Stomach smooth muscle (tissue), 2 donors: Measurements from ENCODE around the gene PAPPA2.

Experiments used
- H3K27ac ChIP-seq: one replicate; pipeline ENCODE4 v1.7.0; 2013; ENCODE audit warnings: mild to moderate bottlenecking, low read length, inconsistent platforms
- H3K27me3 ChIP-seq, 2 donors: one replicate each; pipeline ENCODE4 v1.7.0; 2013; ENCODE audit warnings: low read length in 2 of 2; ENCODE audit not compliant: insufficient read depth in 2 of 2, control insufficient read depth in 1 of 2
- H3K36me3 ChIP-seq, 2 donors: one replicate each; pipeline ENCODE4 v1.7.0; 2013; ENCODE audit warnings: low read length in 2 of 2; ENCODE audit not compliant: control insufficient read depth in 2 of 2, insufficient read depth in 2 of 2
- H3K4me1 ChIP-seq: one replicate; pipeline ENCODE4 v1.7.0; 2013; ENCODE audit warnings: low read length; ENCODE audit not compliant: control insufficient read depth, insufficient read depth
- H3K4me3 ChIP-seq, 2 donors: one replicate each; pipeline ENCODE4 v1.7.0; 2013; ENCODE audit warnings: low read length in 2 of 2
- H3K9ac ChIP-seq, 2 donors: one replicate each; pipeline ENCODE4 v1.7.0; 2013; ENCODE audit warnings: low read length in 2 of 2, mild to moderate bottlenecking in 1 of 2
- H3K9me3 ChIP-seq, 2 donors: one replicate each; pipeline ENCODE4 v1.7.0; 2013; ENCODE audit warnings: low read length in 2 of 2; ENCODE audit not compliant: control insufficient read depth in 2 of 2
- donor health status: healthy.
- donor health status: Pancreatic carcinoma.

The PAPPA2 gene

DNA sequence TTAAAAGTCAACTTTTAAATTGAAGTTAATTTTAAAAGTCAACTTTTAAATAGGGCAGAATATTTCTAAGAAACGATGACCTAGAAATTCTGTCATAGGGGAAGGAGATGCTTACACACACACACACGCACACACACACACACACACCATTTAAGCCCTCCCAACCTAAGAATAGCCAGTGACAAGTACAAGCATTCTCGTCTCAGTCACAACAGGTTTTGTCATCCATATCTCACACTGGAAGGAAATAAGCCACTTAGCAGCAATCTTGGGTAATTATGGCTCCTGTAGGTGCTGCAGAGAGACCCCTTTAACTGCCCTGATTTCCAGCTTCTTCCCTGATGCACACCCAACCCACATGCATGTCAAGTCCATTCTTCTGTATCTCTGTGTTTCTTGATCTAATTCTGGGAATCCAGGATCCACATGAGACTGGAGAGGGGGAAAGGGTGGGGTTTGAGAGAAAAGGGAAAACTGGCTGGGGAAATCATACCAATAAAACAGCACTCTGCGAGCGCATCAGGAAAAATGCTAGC, 338.1 kb downstream of the PAPPA2 start:
- Histone ChIP-seq H3K4me1 (no peaks in the 10 kb centered on the region), H3K9me3 (no peaks in the 10 kb centered on the region), H3K36me3 (no peaks in the 10 kb centered on the region), H3K4me3 (no peak overlapping the region), H3K27ac (no peak overlapping the region), H3K27me3 (no peaks in the 10 kb centered on the region), H3K9ac (no peak overlapping the region)

- H3K4me1 ChIP-seq = no peaks in the 10 kb centered on the region
- no peak overlapping the region for H3K27ac ChIP-seq
- no peak overlapping the region for H3K9ac ChIP-seq
- H3K9me3 ChIP-seq = no peaks in the 10 kb centered on the region
- no peaks in the 10 kb centered on the region for H3K36me3 ChIP-seq
- H3K4me3 ChIP-seq = no peak overlapping the region
- H3K27me3 ChIP-seq = no peaks in the 10 kb centered on the region
These were observed 338.6 kb downstream of the PAPPA2 start for GRCh38 chr1:176801514-176802020.

DNA sequence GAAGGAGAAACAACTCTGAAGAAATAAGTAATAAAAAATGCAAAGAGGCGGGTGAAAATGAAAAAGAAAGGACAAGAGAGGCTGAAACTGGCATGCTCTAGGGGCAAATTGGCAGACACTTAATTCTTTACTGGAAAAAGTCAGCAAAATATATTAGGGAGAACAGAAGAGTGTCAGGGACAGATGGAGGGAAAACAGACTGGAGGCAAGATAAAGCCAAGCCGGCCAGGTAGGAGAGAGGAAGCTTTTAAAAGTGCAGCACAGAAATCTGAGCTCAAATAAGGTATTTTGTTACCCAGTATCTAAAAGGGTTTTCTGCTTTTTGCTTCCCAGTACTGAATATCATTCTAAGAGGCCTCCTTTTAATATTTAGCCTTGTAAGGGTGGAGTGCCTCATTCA, 339.3 kb downstream of the PAPPA2 start:
- H3K27ac ChIP-seq = no peak overlapping the region
- no peaks in the 10 kb centered on the region for H3K27me3 ChIP-seq
- H3K9ac ChIP-seq = no peak overlapping the region
- H3K9me3 ChIP-seq = no peaks in the 10 kb centered on the region
- no peak overlapping the region for H3K4me3 ChIP-seq
- H3K4me1 ChIP-seq = no peaks in the 10 kb centered on the region
- no peaks in the 10 kb centered on the region for H3K36me3 ChIP-seq

DNA sequence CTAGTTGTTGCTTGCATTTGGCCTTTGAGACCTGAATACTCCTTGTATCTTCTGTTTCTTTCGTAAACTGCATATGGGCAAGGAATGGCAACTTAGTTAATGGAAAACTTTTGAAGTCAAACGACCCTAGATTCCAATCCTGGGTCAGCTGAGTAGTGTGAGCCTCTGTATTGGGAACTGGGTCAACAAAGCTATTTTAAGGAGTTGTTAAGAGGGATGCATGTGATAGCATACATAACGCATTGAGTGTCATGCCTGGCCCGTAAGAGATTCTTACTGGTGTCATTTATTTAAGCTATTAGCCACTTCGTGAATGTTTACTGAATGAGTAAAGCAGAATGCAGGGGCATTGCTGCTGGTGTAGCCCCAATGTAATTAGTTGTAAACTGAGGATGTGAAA, 340.1 kb downstream of the PAPPA2 start:
- Histone ChIP-seq H3K4me3 (no peak overlapping the region), H3K27me3 (no peaks in the 10 kb centered on the region), H3K27ac (no peak overlapping the region), H3K36me3 (no peaks in the 10 kb centered on the region), H3K9ac (no peak overlapping the region), H3K4me1 (no peaks in the 10 kb centered on the region), H3K9me3 (no peaks in the 10 kb centered on the region)

- Histone ChIP-seq H3K36me3 (no peaks in the 10 kb centered on the region), H3K4me1 (no peaks in the 10 kb centered on the region), H3K27ac (no peak overlapping the region), H3K27me3 (no peaks in the 10 kb centered on the region), H3K9ac (no peak overlapping the region), H3K9me3 (no peaks in the 10 kb centered on the region), H3K4me3 (no peak overlapping the region)
These were observed 340.6 kb downstream of the PAPPA2 start for GRCh38 chr1:176803596-176803995.

- Histone ChIP-seq H3K27ac (no peak overlapping the region), H3K9ac (no peak overlapping the region), H3K4me1 (no peaks in the 10 kb centered on the region), H3K9me3 (peaks cover 0 to 3% of the 10 kb centered on the region in 2 donors), H3K36me3 (no peaks in the 10 kb centered on the region), H3K4me3 (no peak overlapping the region), H3K27me3 (no peaks in the 10 kb centered on the region)
These were observed 346.3 kb downstream of the PAPPA2 start for GRCh38 chr1:176809292-176809691.

DNA sequence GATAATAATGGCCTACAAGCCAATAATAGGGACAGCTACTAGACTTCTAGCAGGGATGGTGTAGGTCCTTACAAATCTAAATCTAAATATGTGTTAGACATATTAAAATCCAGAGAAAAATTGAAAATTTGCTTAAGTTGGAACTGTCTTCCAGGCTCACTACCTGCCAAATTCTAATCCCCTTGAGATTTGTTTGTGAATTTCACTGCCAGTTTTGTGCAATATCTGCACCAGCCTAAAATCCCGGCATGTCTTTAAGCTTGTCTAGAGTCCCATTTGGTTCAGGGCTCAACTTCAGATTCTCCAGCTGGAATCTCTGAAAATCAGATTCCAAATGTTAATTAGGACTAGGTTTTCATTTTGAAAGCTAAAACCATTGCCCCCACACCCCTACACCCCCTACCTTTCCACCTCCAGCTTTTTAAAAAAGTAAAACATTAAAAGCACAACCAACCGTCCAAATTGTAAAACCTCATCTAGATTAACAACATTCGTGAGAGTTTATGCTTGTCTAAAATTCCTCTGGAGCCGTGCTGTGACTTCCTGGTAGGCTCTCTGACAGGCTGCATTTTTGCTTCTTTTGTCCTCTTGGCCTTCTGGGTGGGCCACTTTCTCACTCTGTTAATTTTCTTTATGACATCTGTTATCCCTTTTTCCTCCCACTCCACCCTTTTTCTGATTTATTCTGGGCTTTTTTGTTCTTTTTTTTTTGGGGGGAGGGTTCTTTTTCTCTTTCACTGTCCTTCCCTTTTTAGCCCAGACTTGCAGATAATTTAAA, 348.7 kb downstream of the PAPPA2 start:
- Histone ChIP-seq H3K9me3 (peaks cover 0 to 3% of the 10 kb centered on the region in 2 donors), H3K27me3 (no peaks in the 10 kb centered on the region), H3K27ac (no peak overlapping the region), H3K4me1 (no peaks in the 10 kb centered on the region), H3K9ac (no peak overlapping the region), H3K4me3 (no peak overlapping the region), H3K36me3 (no peaks in the 10 kb centered on the region)

DNA sequence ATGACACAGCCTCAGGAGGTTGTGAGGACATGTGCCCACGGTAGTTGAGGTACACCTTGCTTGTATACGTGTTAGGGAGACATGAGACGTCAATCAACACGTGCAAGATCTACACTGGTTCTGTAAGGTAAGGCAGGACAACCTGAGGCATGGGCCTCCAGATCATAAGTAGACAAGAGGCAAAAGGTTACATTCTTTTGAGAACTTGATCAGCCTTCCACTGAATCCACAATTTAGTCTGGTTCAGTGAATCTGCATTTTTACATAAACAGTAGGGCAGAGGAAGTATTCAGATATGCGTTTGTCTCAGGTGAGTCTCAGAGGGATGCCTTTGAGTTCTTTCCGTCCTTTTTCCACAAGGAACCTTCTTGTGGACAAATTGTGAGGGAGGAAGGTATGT, 352.6 kb downstream of the PAPPA2 start:
- Histone ChIP-seq H3K9ac (no peak overlapping the region), H3K27ac (no peak overlapping the region), H3K4me1 (no peaks in the 10 kb centered on the region), H3K36me3 (no peaks in the 10 kb centered on the region), H3K4me3 (no peak overlapping the region), H3K9me3 (peaks cover 0 to 3% of the 10 kb centered on the region in 2 donors), H3K27me3 (no peaks in the 10 kb centered on the region)

DNA sequence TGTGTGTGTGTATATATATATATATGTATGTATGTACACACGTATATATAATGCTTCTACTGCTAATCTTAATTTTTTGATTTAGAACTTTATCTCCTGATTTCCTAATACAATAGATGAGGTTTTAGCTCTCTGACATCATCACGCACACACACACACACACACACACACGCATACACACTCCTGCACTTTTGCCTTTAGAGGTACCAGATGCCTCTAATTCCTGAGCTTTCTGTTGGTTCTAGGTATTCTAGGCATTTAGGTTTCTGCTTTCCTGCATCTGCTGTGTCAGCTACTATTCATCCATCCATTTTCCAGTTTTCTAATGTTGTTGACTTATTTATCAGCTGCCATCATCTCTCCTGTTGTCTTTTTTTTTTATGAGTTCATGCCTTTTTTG, 353.3 kb downstream of the PAPPA2 start:
- H3K27ac ChIP-seq = no peak overlapping the region
- no peak overlapping the region for H3K4me3 ChIP-seq
- no peaks in the 10 kb centered on the region for H3K27me3 ChIP-seq
- H3K9me3 ChIP-seq = peaks cover 0 to 3% of the 10 kb centered on the region in 2 donors
- no peaks in the 10 kb centered on the region for H3K36me3 ChIP-seq
- no peak overlapping the region for H3K9ac ChIP-seq
- no peaks in the 10 kb centered on the region for H3K4me1 ChIP-seq

DNA sequence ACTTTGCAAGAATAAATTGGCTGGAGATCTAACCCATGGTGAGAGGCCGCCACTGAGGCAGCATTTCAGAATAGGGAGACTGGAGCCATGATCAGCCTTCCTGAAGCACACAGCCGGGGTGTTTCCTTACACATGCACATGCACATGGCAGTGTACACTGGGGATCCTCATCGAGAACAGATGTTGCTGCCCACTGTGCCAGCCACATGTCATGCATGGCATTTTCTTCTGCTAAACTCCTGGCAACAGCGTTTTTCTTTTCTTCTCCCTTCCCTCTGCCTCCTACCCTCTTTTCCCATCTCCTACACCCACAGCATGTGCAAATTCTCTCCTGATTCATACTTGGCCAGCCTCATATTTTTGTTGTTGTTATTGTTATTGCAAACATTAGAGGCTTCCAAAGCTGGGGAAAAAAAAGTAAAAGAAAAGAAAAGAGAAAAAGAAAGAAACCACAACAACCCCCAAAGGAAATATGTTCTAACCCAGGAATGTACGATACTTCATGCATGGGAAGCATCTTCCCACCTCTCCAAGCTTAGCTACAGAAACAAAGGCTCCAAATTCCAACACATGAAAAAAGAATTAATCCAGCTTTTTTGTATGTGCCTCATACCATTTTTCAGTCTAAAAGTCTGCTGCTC, 357.5 kb downstream of the PAPPA2 start:
- Histone ChIP-seq H3K36me3 (no peaks in the 10 kb centered on the region), H3K27ac (no peak overlapping the region), H3K4me1 (no peaks in the 10 kb centered on the region), H3K9me3 (no peaks in the 10 kb centered on the region), H3K4me3 (no peak overlapping the region), H3K27me3 (no peaks in the 10 kb centered on the region), H3K9ac (no peak overlapping the region)

GRCh38 chr1:176826265-176826664, 363.3 kb downstream of the PAPPA2 start:
- H3K27me3 ChIP-seq = no peaks in the 10 kb centered on the region
- H3K4me3 ChIP-seq = no peak overlapping the region
- H3K9ac ChIP-seq = no peak overlapping the region
- no peaks in the 10 kb centered on the region for H3K4me1 ChIP-seq
- H3K9me3 ChIP-seq = no peaks in the 10 kb centered on the region
- H3K27ac ChIP-seq = no peak overlapping the region
- no peaks in the 10 kb centered on the region for H3K36me3 ChIP-seq
